WTC11 (cell line): Measurements from ENCODE around the gene CAMKK2. TPM values are rescaled to one million over a fixed set of nuclear protein-coding genes. Genes with fewer than 3 reads are reported as not detected.

ENCODE experiments used
- ATAC-seq: fragments of 200-7000 bp; cut with Tn5 transposase; 2 replicates; pipeline ENCODE4 v1.10.0; 2021; ENCODE audit warnings: mild to moderate bottlenecking, moderate library complexity
- CTCF ChIA-PET: fragments of 300-600 bp; sonication (Branson Sonifier 250); formaldehyde crosslinking; loops from one replicate; lab custom pipeline; 2021; ENCODE audit warnings: antibody characterized with exemption; lab: Charles Lee
- POLR2A ChIA-PET: fragments of 350-600 bp; sonication (Branson Sonifier 250); formaldehyde crosslinking; loops from one replicate; lab custom pipeline; 2021; ENCODE audit warnings: antibody characterized with exemption; lab: Charles Lee
- DNase-seq: peaks from one replicate; pipeline ENCODE4 v3.0.0; 2021; ENCODE audit warnings: low spot score
- H3K27ac Mint-ChIP-seq: 2 replicates; pipeline ENCODE4 v1.8.0; 2021; ENCODE audit warnings: mixed read lengths
- H3K27me3 Mint-ChIP-seq: 2 replicates; pipeline ENCODE4 v1.8.0; 2021; ENCODE audit warnings: low read depth, mild to moderate bottlenecking, moderate library complexity, mixed read lengths
- H3K36me3 Mint-ChIP-seq: 2 replicates; pipeline ENCODE4 v1.8.0; 2021; ENCODE audit warnings: mixed read lengths
- H3K4me1 Mint-ChIP-seq: 2 replicates; pipeline ENCODE4 v1.8.0; 2022; ENCODE audit warnings: mixed read lengths
- H3K4me3 Mint-ChIP-seq: 2 replicates; pipeline ENCODE4 v1.8.0; 2021; ENCODE audit warnings: mild to moderate bottlenecking, moderate library complexity, mixed read lengths
- H3K9me3 Mint-ChIP-seq: 2 replicates; pipeline ENCODE4 v1.8.0; 2021; ENCODE audit warnings: mixed read lengths
- ATF3 ChIP-seq: sonication (generic); formaldehyde crosslinking; conservative IDR thresholded peaks from 2 replicates; pipeline ENCODE4 v1.8.1; 2022; ENCODE audit warnings: mild to moderate bottlenecking, missing genetic modification reagents
- CTCF ChIP-seq: fragments of 200-600 bp; IDR thresholded peaks from 2 replicates; pipeline ENCODE4 v1.8.0; 2022; ENCODE audit warnings: antibody characterized with exemption
- E2F1 ChIP-seq: sonication (generic); formaldehyde crosslinking; IDR thresholded peaks from 2 replicates; pipeline ENCODE4 v1.8.0; 2022; ENCODE audit warnings: mild to moderate bottlenecking, missing genetic modification reagents
- ELF4 ChIP-seq: sonication (generic); formaldehyde crosslinking; IDR thresholded peaks from 2 replicates; pipeline ENCODE4 v1.8.1; 2022; ENCODE audit warnings: low read depth, mild to moderate bottlenecking, moderate library complexity, missing genetic modification reagents
- ESRRA ChIP-seq: sonication (generic); formaldehyde crosslinking; IDR thresholded peaks from 2 replicates; pipeline ENCODE4 v1.8.1; 2022; ENCODE audit warnings: mild to moderate bottlenecking, missing genetic modification reagents, borderline replicate concordance
- FOXP1 ChIP-seq: sonication (generic); formaldehyde crosslinking; IDR thresholded peaks from 2 replicates; pipeline ENCODE4 v1.8.0; 2022; ENCODE audit warnings: missing genetic modification reagents, mild to moderate bottlenecking, moderate library complexity, borderline replicate concordance
- GTF2I ChIP-seq: fragments of 250-450 bp; sonication (Bioruptor Pico); conservative IDR thresholded peaks from 2 replicates; pipeline ENCODE4 v1.4.0; 2021; ENCODE audit warnings: mild to moderate bottlenecking
- HMGA2 ChIP-seq: fragments of 250-450 bp; sonication (Bioruptor Pico); IDR thresholded peaks from 2 replicates; pipeline ENCODE4 v1.4.0; 2021; ENCODE audit warnings: mild to moderate bottlenecking, moderate library complexity
- JAZF1 ChIP-seq: fragments of 250-450 bp; sonication (Bioruptor Pico); IDR thresholded peaks from 2 replicates; pipeline ENCODE4 v1.9.0; 2021; ENCODE audit warnings: moderate library complexity, mild to moderate bottlenecking, inconsistent platforms
- KAT7 ChIP-seq: sonication (generic); formaldehyde crosslinking; IDR thresholded peaks from 2 replicates; pipeline ENCODE4 v1.8.1; 2023; ENCODE audit warnings: missing genetic modification reagents, mild to moderate bottlenecking, borderline replicate concordance
- MYBL2 ChIP-seq: sonication (generic); formaldehyde crosslinking; IDR thresholded peaks from 2 replicates; pipeline ENCODE4 v1.8.1; 2023; ENCODE audit warnings: mild to moderate bottlenecking, moderate library complexity, missing genetic modification reagents
- NFE2L1 ChIP-seq: sonication (generic); formaldehyde crosslinking; IDR thresholded peaks from 2 replicates; pipeline ENCODE4 v1.8.1; 2023; ENCODE audit warnings: missing genetic modification reagents
- SMAD4 ChIP-seq: sonication (generic); formaldehyde crosslinking; IDR thresholded peaks from 2 replicates; pipeline ENCODE4 v1.8.0; 2022; ENCODE audit warnings: mild to moderate bottlenecking, missing genetic modification reagents
- STAT6 ChIP-seq: sonication (generic); formaldehyde crosslinking; conservative IDR thresholded peaks from 2 replicates; pipeline ENCODE4 v1.8.1; 2023; ENCODE audit warnings: mild to moderate bottlenecking, low read depth, missing genetic modification reagents, moderate library complexity
- TCF7 ChIP-seq: sonication (generic); formaldehyde crosslinking; IDR thresholded peaks from 2 replicates; pipeline ENCODE4 v1.8.0; 2022; ENCODE audit warnings: mild to moderate bottlenecking, low read depth, missing genetic modification reagents, moderate library complexity
- TP53 ChIP-seq: sonication (generic); formaldehyde crosslinking; IDR thresholded peaks from 2 replicates; pipeline ENCODE4 v1.8.1; 2023; ENCODE audit warnings: mild to moderate bottlenecking, missing genetic modification reagents
- ZNF281 ChIP-seq: sonication (generic); formaldehyde crosslinking; IDR thresholded peaks from 2 replicates; pipeline ENCODE4 v1.8.0; 2023; ENCODE audit warnings: mild to moderate bottlenecking, missing genetic modification reagents
- ZNF423 ChIP-seq: fragments of 250-450 bp; sonication (Bioruptor Pico); IDR thresholded peaks from 2 replicates; pipeline ENCODE4 v2.1.2; 2022; ENCODE audit warnings: mild to moderate bottlenecking, moderate library complexity
- ZNF512 ChIP-seq: sonication (generic); formaldehyde crosslinking; IDR thresholded peaks from 2 replicates; pipeline ENCODE4 v1.8.1; 2022; ENCODE audit warnings: missing genetic modification reagents, borderline replicate concordance
- total RNA-seq: library from RNA; stranded (reverse); gene quantifications from 3 replicates; pipeline ENCODE4 v1.2.3, GENCODE V29; 2021

CAMKK2 gene
- total RNA-seq, 1 experiment from 2014 or later = 36.5 TPM

GRCh38 chr12:121334513-121335343 lies 38.2 kb upstream of the CAMKK2 start:
- peak; percentile 75 for TF ChIP-seq CTCF
- no peak for TF ChIP-seq JAZF1 (CRISPR knock-in tag)
- TF ChIP-seq HMGA2 (CRISPR knock-in tag) = no peak
- POLR2A ChIA-PET = no interaction called here
- Mint-ChIP-seq H3K27ac (no peak overlapping the region), H3K27me3 (no peaks in the 10 kb centered on the region), H3K4me1 (0 out of 2 replicates have a peak, but pooled peaks cover 4% of the 10 kb centered on the region), H3K36me3 (peaks cover 61% of the 10 kb centered on the region), H3K4me3 (no peak overlapping the region), H3K9me3 (no peaks in the 10 kb centered on the region)
- CTCF ChIA-PET = interaction anchor here (0.6 to 1.8 kb wide), 9 partner anchors 8 to 1792 kb away, joined by 3 to 8 read pairs (median 4); partner anchors contain the start of gene RNF34
- ATAC-seq (peak; percentile 86), DNase-seq (no peak)

GRCh38 chr12:121333747-121334146 lies 37.2 kb upstream of the CAMKK2 start:
- POLR2A ChIA-PET = no interaction called here
- peaks cover 63% of the 10 kb centered on the region for H3K36me3 Mint-ChIP-seq
- no peaks in the 10 kb centered on the region for H3K9me3 Mint-ChIP-seq
- CTCF ChIA-PET = interaction anchor here (0.5 to 1.0 kb wide), 2 partner anchors 36 to 109 kb away, joined by 3 to 5 read pairs; no protein-coding TSS in a partner anchor
- DNase-seq = no peak
- H3K4me1 Mint-ChIP-seq = 0 out of 2 replicates have a peak, but pooled peaks cover 4% of the 10 kb centered on the region
- H3K27ac Mint-ChIP-seq = no peak overlapping the region
- ATAC-seq = no peak
- no peak overlapping the region for H3K4me3 Mint-ChIP-seq
- H3K27me3 Mint-ChIP-seq = no peaks in the 10 kb centered on the region
- TF ChIP-seq JAZF1 (CRISPR knock-in tag) = no peak
- TF ChIP-seq ZNF281 (CRISPR knock-in tag) = no peak
- no peak for TF ChIP-seq ZNF512 (CRISPR knock-in tag)
- no peak for TF ChIP-seq TP53 (CRISPR knock-in tag)
- TF ChIP-seq ELF4 (CRISPR knock-in tag) = no peak
- no peak for TF ChIP-seq GTF2I
- TF ChIP-seq TCF7 (CRISPR knock-in tag) = no peak
- TF ChIP-seq KAT7 (CRISPR knock-in tag) = no peak
- TF ChIP-seq MYBL2 (CRISPR knock-in tag) = no peak
- no peak for TF ChIP-seq SMAD4 (CRISPR knock-in tag)
- TF ChIP-seq FOXP1 (CRISPR knock-in tag) = no peak
- no peak for TF ChIP-seq ZNF423 (CRISPR knock-in tag)
- TF ChIP-seq E2F1 (CRISPR knock-in tag) = no peak
- TF ChIP-seq STAT6 (CRISPR knock-in tag) = no peak
- no peak for TF ChIP-seq NFE2L1 (CRISPR knock-in tag)
- no peak for TF ChIP-seq ESRRA (CRISPR knock-in tag)
- TF ChIP-seq CTCF = no peak
- TF ChIP-seq ATF3 (CRISPR knock-in tag) = no peak
